HuH-7 (cell line): Measurements from ENCODE around the gene WDR59.
"Not testable (repeated sequence)": the region's sequence is repeated elsewhere in the genome, so short reads cannot be mapped to it uniquely, and the experiment has no call there.

Experiments used
- DNase-seq: peaks from one replicate; pipeline ENCODE4 v3.0.0; 2011; ENCODE audit warnings: low spot score

Gene WDR59, protein sequence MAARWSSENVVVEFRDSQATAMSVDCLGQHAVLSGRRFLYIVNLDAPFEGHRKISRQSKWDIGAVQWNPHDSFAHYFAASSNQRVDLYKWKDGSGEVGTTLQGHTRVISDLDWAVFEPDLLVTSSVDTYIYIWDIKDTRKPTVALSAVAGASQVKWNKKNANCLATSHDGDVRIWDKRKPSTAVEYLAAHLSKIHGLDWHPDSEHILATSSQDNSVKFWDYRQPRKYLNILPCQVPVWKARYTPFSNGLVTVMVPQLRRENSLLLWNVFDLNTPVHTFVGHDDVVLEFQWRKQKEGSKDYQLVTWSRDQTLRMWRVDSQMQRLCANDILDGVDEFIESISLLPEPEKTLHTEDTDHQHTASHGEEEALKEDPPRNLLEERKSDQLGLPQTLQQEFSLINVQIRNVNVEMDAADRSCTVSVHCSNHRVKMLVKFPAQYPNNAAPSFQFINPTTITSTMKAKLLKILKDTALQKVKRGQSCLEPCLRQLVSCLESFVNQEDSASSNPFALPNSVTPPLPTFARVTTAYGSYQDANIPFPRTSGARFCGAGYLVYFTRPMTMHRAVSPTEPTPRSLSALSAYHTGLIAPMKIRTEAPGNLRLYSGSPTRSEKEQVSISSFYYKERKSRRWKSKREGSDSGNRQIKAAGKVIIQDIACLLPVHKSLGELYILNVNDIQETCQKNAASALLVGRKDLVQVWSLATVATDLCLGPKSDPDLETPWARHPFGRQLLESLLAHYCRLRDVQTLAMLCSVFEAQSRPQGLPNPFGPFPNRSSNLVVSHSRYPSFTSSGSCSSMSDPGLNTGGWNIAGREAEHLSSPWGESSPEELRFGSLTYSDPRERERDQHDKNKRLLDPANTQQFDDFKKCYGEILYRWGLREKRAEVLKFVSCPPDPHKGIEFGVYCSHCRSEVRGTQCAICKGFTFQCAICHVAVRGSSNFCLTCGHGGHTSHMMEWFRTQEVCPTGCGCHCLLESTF

DNA sequence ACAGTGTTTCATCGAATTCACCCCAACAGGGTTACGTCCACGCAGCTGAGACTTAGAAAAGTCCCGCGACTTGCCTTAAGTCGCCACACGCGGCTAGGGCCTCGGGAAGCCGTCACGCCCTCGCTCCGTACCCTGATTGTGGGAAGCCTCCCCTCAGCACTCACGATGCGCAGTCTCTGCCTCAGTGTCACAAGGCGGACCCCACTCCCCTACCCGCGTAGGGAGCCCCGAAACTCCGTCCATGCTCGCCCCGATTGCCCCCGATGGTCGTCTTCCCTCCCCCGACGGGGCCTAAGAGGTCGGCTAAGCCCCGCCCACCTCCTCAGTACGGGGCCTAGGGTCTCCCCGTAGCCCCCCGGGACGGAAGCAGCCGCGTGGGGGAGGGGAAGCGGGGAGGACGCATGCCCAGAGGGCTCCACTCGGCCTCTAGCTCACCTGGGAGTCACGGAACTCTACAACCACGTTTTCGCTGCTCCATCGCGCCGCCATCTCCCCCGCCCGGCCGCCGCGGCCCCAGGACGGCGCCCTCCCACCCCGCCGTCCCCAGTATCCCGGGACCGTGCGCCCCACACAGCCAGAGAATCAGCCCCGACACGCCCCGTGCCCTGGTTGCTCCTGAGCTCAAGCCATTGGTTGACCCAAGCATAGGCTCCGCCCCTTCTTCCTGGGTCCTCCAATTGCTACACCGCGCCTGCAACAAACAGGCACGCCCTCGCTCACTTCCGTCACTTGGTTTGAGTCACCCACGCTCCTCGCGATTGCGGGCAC, at the start of gene WDR59:
TSS of gene WDR59 (minus strand) at position 595 of the 768 bp plus-strand sequence. CDS start at position 489, 106 bp downstream.
- DNase-seq: peak; percentile 95

DNA sequence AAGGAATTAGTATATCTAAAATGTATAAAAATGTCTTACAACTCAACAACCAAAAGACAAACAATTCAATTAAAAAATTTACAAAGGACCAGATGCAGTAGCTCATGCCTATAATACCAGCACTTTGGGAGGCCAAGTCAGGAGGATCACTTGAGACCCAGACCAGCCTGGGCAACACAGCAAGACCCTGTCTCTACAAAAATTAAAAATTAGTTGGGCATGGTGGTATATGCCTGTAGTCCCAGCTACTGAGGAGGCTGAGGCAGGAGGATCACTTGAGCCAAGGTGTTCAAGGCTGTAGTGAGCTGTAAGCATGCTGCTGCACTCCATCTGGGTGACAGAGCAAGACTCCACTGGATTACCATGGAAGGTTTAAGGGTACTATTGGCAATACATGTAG, 47.7 kb upstream of the WDR59 start:
- DNase-seq: no peak

- DNase-seq: no peak
These were observed 44.9 kb upstream of the WDR59 start for GRCh38 chr16:75029854-75030253.

DNA sequence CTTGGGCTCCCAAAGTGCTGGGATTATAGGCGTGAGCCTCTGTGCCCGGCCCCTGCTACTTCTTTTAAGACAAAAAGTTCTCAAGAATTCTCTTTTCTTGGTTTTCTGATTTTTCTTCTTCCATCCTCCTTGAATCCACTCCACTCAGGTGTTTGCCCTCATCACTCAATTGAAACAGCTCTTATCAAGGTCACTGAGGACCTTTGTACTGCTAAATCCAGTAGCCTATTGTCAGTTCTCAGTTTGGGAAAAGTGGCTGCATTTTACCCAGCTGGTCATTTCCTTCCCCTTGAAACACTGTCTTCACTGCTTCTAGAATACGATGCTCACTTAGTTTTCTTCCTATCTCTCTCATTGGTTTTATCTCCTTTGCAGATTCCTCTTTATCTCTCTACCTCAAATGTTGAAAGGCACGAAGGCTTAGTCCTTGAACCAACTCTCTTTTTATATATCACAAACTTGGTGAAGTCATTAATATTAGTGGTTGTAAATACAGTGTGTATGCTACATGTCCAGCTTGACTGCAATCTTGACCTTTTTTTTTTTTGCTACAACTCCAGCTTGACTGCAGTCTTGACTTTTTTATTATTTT, 43.7 kb upstream of the WDR59 start:
- DNase-seq: no peak

DNA sequence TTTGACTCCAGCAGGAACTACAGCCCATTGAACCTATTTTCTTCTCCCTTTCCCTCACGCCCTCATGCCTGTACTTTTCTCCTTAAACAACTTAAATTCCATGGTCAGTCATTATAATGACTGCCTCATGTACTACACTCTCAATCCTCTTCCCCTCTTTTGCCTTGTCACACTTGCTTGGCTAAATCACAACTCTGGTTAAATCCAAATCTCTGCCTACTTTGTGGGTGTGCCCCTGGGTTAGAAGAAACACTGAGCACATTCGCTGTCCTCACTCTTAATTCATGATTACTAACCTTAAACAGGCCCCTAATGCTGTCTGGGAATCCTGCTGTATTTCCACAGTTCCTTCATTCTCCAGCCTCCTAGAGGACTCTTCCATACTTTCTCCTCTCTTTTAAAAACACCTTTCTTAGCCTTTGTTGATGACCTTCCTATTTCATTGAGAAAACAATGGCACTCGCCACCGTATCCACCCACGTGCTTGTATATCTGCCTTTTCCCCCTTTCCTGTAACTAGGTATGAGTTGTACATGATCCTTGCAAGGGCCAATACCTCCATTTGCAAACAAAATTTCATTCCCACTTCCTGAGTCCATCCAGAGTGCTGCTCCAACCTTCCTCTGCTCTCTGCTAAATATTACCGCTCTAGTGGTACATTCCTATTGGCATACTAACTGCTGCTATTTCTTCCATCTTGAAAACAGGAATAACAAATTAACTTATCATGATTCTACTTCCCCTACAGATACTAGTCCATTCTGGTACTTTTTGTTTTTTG, 42.8 kb upstream of the WDR59 start:
- DNase-seq: no peak

- DNase-seq: no peak
These were observed 42.0 kb upstream of the WDR59 start for GRCh38 chr16:75026892-75027391.

DNA sequence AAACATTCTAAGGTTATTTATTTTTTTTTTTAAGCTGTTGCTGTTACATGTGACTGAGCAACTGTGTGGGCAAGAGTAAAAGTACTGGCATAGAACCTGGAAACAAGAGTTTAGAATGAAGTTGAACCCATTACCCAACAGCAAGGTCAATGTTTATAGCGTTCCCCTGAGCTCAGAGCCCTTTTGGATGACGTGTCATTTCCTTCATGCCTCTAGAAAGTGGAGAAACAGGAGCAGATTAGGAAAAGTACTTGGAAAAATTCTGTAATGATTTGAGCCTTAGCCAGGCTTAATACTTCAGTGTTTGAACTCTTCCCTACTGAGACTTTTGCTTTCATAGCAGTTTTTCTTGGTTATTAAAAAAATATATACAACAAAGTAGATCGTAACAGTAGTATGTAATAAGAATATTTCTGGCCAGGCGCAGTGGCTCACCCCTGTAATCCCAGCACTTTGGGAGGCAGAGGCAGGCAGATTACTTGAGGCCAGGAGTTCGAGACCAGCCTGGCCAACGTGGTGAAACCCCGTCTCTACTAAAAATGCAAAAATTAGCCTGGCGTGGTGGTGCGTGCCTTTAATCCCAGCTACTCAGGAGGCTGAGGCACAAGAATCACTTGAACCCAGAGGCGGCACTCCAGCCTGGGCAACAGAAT, 41.4 kb upstream of the WDR59 start:
- not testable (repeated sequence) for DNase-seq

- DNase-seq: no peak
These were observed 40.8 kb upstream of the WDR59 start for GRCh38 chr16:75025761-75026160.

GRCh38 chr16:75024594-75024993, 39.7 kb upstream of the WDR59 start:
- no peak for DNase-seq

DNA sequence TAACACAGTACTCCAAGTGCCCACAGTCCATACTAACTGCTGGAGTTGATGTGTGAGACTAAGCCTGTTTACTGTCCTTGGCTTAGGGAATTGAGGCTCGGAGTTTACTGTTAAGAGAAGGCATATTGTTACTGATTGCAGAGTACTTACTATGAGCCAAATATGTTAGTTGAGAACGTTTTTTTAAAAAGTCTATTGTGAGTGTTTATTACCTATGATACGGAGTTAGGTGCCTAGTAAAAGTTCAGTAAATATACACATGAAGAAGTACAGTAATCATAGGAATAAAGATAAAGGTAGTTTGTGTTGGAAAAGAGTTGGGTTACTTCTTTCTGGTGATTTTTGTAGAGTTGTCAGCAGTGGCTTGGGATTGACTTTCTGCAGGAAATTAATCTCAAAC, 39.3 kb upstream of the WDR59 start:
- no peak for DNase-seq

DNA sequence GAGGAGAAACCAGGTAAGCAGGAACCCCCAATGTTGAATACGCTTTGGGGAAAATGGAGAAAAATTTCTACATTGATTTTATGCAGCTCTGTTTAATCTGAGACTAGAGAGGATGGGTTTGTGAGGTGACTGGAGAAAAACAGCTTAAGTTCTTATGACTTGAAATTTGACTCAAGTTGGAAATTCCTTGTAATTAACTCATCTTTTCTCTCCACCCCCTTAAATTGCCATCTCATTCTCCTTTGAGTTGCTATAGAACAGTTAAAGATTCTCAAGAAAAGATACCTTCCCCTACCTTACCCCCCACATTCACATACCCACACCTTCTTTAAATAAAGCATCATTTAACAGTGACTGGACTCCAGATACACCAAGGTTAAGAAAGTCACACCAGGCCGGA, 38.1 kb upstream of the WDR59 start:
- DNase-seq: no peak

- no peak for DNase-seq
These were observed 37.6 kb upstream of the WDR59 start for GRCh38 chr16:75022567-75022966.

DNA sequence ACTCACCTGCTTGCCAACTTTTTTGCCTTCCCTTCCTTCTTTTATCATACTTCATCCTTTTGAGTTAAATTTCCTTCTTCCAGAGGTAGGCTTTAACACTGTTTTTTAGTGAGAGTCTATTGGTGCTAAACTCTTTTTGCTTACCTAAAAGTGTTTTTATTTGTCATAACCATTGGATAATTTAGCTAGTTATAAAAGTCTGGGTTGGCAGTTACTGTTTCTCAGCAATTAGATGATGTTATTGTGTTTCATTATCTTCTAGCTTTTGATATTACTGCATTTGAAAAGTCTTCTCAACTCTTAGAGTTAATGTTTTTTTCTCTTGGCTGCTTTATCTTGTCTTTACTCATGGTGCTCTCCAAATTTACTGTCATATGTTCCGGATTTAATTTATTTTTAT, 36.5 kb upstream of the WDR59 start:
- no peak for DNase-seq

DNA sequence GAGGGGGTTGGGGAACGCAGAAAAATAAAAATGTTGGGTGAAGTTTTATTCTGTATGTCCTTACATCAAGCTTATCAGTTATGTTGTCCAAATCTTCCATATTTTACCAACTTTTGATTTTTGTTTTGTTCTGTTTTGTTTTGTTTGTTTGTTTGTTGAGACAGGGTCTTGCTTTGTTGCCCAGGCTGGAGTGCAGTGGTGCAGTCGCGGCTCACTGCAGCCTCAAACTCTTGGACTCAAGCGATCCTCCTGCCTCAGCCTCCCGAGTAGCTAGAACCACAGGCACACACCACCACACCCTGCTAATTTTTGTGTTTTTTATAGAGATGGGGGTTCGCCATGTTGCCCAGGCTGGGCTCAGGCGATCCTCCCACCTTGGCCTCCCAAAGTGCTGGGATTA, 34.7 kb upstream of the WDR59 start:
- DNase-seq: no peak

DNA sequence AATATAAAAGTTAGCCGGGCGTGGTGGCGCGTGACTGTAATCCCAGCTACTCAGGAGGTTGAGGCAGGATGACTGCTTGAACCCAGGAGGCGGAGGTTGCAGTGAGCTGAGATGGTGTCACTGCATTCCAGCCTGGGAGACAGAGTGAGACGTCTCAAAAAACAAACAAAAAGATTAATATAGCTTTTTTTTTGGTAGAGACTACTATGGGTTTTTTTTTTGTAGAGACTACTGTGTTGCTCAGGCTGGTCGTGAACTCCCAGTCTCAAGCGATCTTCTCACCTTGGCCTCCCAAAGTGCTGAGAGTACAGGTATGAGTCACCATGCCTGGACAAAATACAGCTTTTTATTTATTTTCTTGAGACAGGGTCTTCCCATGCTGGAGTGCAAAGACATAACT, 34.1 kb upstream of the WDR59 start:
- no peak for DNase-seq

- DNase-seq: no peak
These were observed 33.0 kb upstream of the WDR59 start for GRCh38 chr16:75017670-75018525.

DNA sequence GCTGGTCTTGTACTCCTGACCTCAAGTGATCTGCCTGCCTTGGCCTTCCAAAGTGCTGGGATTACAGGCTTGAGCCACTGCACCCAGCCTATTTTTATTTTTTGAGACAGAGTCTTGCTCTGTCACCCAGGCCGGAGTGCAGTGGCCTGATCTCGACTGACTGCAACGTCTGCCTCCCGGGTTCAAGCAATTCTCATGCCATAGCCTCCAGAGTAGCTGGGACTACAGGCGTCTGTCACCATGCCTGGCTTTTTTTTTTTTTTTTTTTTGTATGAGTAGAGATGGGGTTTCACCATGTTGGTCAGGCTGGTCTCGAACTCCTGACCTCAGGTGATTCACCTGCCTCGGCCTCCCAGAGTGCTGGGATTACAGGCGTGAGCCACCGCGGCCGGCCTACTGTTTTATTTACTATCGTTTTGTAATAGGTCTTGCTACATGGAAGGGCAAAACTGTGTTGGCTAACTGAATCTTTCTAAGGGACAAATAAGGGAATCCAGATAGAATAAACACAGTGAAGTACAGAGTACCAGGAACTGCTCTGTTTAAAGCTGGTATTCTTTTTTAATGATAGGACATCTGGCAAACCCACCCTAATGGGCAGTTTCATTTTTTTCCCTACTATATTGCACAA, 31.6 kb upstream of the WDR59 start:
- DNase-seq: not testable (repeated sequence)

DNA sequence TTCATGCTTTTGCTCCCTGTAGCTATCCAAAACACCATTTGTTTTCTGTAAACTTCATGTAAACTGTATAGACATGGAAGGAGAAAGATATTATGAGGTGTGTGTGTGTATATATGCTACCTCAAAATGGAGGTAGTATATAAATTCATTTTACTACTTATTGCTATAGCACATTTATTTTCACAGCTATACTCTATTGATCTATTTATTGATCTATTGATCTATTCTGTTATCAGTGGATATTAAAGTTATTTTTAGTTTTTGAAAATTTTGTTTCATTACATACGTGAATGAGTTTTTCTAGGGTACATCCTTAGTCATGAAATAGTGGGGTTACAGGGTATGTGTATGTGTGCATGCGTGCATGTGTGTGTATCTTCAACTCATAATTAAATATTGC, 29.4 kb upstream of the WDR59 start:
- no peak for DNase-seq

GRCh38 chr16:75013123-75013522, 28.2 kb upstream of the WDR59 start:
- DNase-seq: not testable (repeated sequence)
